ENCODE measurements around the gene TNIP2.
"Not testable (repeated sequence)": the region's sequence is repeated elsewhere in the genome, so short reads cannot be mapped to it uniquely, and the experiment has no call there.

TNIP2 gene

GRCh38 chr4:2793586-2794485 is 37.7 kb upstream of the TNIP2 start:
- DNase-seq, result no peak

- DNase-seq, result no peak
Observed at GRCh38 chr4:2792711-2793585, 36.8 kb upstream of the TNIP2 start, which contains the start of gene SH3BP2. SH3BP2 (plus strand) TSS chr4:2793085; CDS start chr4:2820618, 27,533 bp downstream.

GRCh38 chr4:2792396-2792710 is 36.2 kb upstream of the TNIP2 start:
- DNase-seq, result no peak

GRCh38 chr4:2791518-2792395 is 35.6 kb upstream of the TNIP2 start:
- no peak for DNase-seq

- no peak for DNase-seq
Observed at GRCh38 chr4:2790583-2791517, 34.7 kb upstream of the TNIP2 start.

GRCh38 chr4:2789793-2790582 is 33.9 kb upstream of the TNIP2 start:
- no peak for DNase-seq

GRCh38 chr4:2789351-2789750 is 33.2 kb upstream of the TNIP2 start:
- no peak for DNase-seq

- DNase-seq, result no peak
Observed at GRCh38 chr4:2788532-2789103, 32.5 kb upstream of the TNIP2 start.

- DNase-seq, result no peak
Observed at GRCh38 chr4:2788101-2788500, 32.0 kb upstream of the TNIP2 start.

- DNase-seq, result no peak
Observed at GRCh38 chr4:2787230-2788100, 31.3 kb upstream of the TNIP2 start.

- no peak for DNase-seq
Observed at GRCh38 chr4:2786794-2787229, 30.7 kb upstream of the TNIP2 start.

- no peak for DNase-seq
Observed at GRCh38 chr4:2786152-2786671, 30.1 kb upstream of the TNIP2 start.

GRCh38 chr4:2785613-2786012 is 29.5 kb upstream of the TNIP2 start:
- DNase-seq, result no peak

- no peak for DNase-seq
Observed at GRCh38 chr4:2783790-2784189, 27.7 kb upstream of the TNIP2 start.

GRCh38 chr4:2781911-2782310 is 25.8 kb upstream of the TNIP2 start:
- no peak for DNase-seq

- DNase-seq, result not testable (repeated sequence)
Observed at GRCh38 chr4:2780643-2781042, 24.5 kb upstream of the TNIP2 start.

GRCh38 chr4:2771264-2771663 is 15.1 kb upstream of the TNIP2 start:
- DNase-seq, result no peak

- no peak for DNase-seq
Observed at GRCh38 chr4:2768921-2769336, 12.8 kb upstream of the TNIP2 start.

- DNase-seq, result no peak
Observed at GRCh38 chr4:2768124-2768523, 12.0 kb upstream of the TNIP2 start.

Data from NCI-H2171 treated with DMSO at 0.1 percent for 48 hours (cell line).